Measurements from ENCODE around the gene HMGA1. TPM values are rescaled to one million over a fixed set of nuclear protein-coding genes. Genes with fewer than 3 reads are reported as not detected.

Gene HMGA1
- total and polyA plus RNA-seq, 10 of the 15 experiments (the other 5 are each of a cell fraction or from before 2014, with no cell fraction given), result 13.4 to 885 (median 508) TPM

DNA sequence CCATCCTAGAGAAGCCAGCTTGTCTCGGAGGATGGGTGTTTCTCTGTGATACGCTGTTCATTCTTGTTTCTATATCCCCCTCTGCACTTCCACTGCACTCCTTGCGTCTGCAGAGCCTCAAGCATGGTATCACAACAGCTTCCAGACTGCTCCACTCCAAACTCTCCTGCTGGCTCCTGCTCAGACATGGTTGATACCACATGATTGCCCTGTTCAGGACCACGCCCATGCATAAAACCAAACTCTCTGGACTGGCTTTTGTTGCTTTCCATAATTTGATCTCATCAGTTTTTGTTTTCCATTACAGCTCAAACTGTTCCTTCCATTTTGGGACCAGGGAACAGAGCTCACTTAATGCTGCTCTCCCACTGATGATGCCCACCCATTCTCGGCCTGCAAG lies 42.2 kb downstream of the HMGA1 start:
- 94% methylated on average over 5 of the region's 5 CpGs for WGBS (ENCODE audit: insufficient coverage, insufficient replicate concordance, low lambda C conversion rate, missing lambda C conversion rate)
- DNase-seq (ENCODE audit: low read depth, low spot score) (no peak), ATAC-seq (no peak), FAIRE-seq (no peak)
- Histone ChIP-seq H3K9ac (ENCODE audit: control insufficient read depth, insufficient read depth, low read length) (no peak overlapping the region), H3K27ac (ENCODE audit: control insufficient read depth, insufficient read depth) (no peak overlapping the region), H2AFZ (ENCODE audit: control insufficient read depth, low read depth, low read length) (no peak overlapping the region), H4K20me1 (ENCODE audit: control insufficient read depth, insufficient read depth) (no peaks in the 10 kb centered on the region), H3K36me3 (ENCODE audit: control insufficient read depth in 2 of 2, insufficient read depth in 2 of 2, low read length in 1 of 2) (peaks cover 0 to 10% of the 10 kb centered on the region in 2 experiments; a peak in 3 of 4 replicates), H3K4me3 (no peak overlapping the region), H3K4me2 (ENCODE audit: control insufficient read depth, insufficient read depth) (no peak overlapping the region), H3K9me3 (replicated peaks; ENCODE audit: control insufficient read depth, insufficient read depth, low read length) (no peaks in the 10 kb centered on the region), H3K4me1 (ENCODE audit: control insufficient read depth, insufficient read depth, low read length) (peaks cover under 1% of the 10 kb centered on the region; the same call in 1 of the 2 replicates), H3K27me3 (replicated peaks in 1 of 2; ENCODE audit: control insufficient read depth in 2 of 2, insufficient read depth in 2 of 2, low read length in 1 of 2) (no peaks in the 10 kb centered on the region), H3K79me2 (ENCODE audit: control insufficient read depth, insufficient read depth, low read length) (no peaks in the 10 kb centered on the region)
- TF ChIP-seq BACH1 (IDR thresholded peaks at IDR 0.05; ENCODE audit: borderline replicate concordance) (no peak), SMAD1 (IDR thresholded peaks at IDR 0.05; ENCODE audit: low read depth, partially characterized antibody) (no peak), POU2F2 (IDR thresholded peaks at IDR 0.05; ENCODE audit: borderline replicate concordance, low read depth, low read length) (no peak), SUZ12 (IDR thresholded peaks at IDR 0.05; ENCODE audit: unreplicated experiment) (no peak), FOS (IDR thresholded peaks at IDR 0.05; ENCODE audit: borderline replicate concordance, extremely low read depth, insufficient read length) (no peak), NBN (IDR thresholded peaks at IDR 0.05) (no peak), IKZF1 (conservative IDR thresholded peaks at IDR 0.05) (no peak), WRNIP1 (IDR thresholded peaks at IDR 0.05; ENCODE audit: borderline replicate concordance, low read depth, low read length) (no peak), YY1 (IDR thresholded peaks at IDR 0.05; ENCODE audit: low read depth, low read length) (no peak), CHD1 (IDR thresholded peaks at IDR 0.05; ENCODE audit: low read depth, low read length) (no peak)
- TF ChIP-seq, protein P1, sequence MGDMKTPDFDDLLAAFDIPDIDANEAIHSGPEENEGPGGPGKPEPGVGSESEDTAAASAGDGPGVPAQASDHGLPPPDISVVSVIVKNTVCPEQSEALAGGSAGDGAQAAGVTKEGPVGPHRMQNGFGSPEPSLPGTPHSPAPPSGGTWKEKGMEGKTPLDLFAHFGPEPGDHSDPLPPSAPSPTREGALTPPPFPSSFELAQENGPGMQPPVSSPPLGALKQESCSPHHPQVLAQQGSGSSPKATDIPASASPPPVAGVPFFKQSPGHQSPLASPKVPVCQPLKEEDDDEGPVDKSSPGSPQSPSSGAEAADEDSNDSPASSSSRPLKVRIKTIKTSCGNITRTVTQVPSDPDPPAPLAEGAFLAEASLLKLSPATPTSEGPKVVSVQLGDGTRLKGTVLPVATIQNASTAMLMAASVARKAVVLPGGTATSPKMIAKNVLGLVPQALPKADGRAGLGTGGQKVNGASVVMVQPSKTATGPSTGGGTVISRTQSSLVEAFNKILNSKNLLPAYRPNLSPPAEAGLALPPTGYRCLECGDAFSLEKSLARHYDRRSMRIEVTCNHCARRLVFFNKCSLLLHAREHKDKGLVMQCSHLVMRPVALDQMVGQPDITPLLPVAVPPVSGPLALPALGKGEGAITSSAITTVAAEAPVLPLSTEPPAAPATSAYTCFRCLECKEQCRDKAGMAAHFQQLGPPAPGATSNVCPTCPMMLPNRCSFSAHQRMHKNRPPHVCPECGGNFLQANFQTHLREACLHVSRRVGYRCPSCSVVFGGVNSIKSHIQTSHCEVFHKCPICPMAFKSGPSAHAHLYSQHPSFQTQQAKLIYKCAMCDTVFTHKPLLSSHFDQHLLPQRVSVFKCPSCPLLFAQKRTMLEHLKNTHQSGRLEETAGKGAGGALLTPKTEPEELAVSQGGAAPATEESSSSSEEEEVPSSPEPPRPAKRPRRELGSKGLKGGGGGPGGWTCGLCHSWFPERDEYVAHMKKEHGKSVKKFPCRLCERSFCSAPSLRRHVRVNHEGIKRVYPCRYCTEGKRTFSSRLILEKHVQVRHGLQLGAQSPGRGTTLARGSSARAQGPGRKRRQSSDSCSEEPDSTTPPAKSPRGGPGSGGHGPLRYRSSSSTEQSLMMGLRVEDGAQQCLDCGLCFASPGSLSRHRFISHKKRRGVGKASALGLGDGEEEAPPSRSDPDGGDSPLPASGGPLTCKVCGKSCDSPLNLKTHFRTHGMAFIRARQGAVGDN (IDR thresholded peaks at IDR 0.05), result no peak
- TF ChIP-seq, protein P2, sequence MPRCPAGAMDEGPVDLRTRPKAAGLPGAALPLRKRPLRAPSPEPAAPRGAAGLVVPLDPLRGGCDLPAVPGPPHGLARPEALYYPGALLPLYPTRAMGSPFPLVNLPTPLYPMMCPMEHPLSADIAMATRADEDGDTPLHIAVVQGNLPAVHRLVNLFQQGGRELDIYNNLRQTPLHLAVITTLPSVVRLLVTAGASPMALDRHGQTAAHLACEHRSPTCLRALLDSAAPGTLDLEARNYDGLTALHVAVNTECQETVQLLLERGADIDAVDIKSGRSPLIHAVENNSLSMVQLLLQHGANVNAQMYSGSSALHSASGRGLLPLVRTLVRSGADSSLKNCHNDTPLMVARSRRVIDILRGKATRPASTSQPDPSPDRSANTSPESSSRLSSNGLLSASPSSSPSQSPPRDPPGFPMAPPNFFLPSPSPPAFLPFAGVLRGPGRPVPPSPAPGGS (IDR thresholded peaks at IDR 0.05; ENCODE audit: borderline replicate concordance, insufficient read depth, low read depth, low read length, poor library complexity, severe bottlenecking), result no peak
- TF ChIP-seq, protein P3, sequence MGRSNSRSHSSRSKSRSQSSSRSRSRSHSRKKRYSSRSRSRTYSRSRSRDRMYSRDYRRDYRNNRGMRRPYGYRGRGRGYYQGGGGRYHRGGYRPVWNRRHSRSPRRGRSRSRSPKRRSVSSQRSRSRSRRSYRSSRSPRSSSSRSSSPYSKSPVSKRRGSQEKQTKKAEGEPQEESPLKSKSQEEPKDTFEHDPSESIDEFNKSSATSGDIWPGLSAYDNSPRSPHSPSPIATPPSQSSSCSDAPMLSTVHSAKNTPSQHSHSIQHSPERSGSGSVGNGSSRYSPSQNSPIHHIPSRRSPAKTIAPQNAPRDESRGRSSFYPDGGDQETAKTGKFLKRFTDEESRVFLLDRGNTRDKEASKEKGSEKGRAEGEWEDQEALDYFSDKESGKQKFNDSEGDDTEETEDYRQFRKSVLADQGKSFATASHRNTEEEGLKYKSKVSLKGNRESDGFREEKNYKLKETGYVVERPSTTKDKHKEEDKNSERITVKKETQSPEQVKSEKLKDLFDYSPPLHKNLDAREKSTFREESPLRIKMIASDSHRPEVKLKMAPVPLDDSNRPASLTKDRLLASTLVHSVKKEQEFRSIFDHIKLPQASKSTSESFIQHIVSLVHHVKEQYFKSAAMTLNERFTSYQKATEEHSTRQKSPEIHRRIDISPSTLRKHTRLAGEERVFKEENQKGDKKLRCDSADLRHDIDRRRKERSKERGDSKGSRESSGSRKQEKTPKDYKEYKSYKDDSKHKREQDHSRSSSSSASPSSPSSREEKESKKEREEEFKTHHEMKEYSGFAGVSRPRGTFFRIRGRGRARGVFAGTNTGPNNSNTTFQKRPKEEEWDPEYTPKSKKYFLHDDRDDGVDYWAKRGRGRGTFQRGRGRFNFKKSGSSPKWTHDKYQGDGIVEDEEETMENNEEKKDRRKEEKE (IDR thresholded peaks at IDR 0.05), result no peak
- ChIA-PET RAD21 (ENCODE audit: unreplicated experiment) (no interaction called here), SMC1A (ENCODE audit: uncharacterized antibody, unreplicated experiment) (interaction anchor here (0.6 to 1.6 kb wide), 3 partner anchors 84 to 245 kb away, joined by 3 read pairs; no protein-coding TSS in a partner anchor), CTCF (no interaction called here), POLR2A (no interaction called here)
- no TSS peak for BruUV-seq (replicated peaks)
- in situ Hi-C loops (cut with MboI) (no loop called here), intact Hi-C loops (cut with micrococcal nuclease; ENCODE audit: unreplicated experiment) (no loop called here)

All from GM12878 (cell line).